Ovary (tissue), 3 donors: ENCODE measurements around the gene PAK6.

Source experiments
- POLR2A ChIP-seq: fragments of 450-650 bp; IDR thresholded peaks from one replicate; pipeline ENCODE4 v1.6.1; 2017; ENCODE audit warnings: antibody characterized with exemption, mild to moderate bottlenecking, moderate library complexity
- TF ChIP-seq, protein P1 (sequence below), 3 donors: fragments of 450-650 bp in 2 of 3; fragments of 200-600 bp in 1 of 3; IDR thresholded peaks; one replicate each; pipeline versions ENCODE4 v1.5.1 to v1.8.0; 2016 to 2022; ENCODE audit warnings: antibody characterized with exemption in 3 of 3, mild to moderate bottlenecking in 1 of 3
- donor health status: DM: no; HTN: no; CAD: no.

DNA sequence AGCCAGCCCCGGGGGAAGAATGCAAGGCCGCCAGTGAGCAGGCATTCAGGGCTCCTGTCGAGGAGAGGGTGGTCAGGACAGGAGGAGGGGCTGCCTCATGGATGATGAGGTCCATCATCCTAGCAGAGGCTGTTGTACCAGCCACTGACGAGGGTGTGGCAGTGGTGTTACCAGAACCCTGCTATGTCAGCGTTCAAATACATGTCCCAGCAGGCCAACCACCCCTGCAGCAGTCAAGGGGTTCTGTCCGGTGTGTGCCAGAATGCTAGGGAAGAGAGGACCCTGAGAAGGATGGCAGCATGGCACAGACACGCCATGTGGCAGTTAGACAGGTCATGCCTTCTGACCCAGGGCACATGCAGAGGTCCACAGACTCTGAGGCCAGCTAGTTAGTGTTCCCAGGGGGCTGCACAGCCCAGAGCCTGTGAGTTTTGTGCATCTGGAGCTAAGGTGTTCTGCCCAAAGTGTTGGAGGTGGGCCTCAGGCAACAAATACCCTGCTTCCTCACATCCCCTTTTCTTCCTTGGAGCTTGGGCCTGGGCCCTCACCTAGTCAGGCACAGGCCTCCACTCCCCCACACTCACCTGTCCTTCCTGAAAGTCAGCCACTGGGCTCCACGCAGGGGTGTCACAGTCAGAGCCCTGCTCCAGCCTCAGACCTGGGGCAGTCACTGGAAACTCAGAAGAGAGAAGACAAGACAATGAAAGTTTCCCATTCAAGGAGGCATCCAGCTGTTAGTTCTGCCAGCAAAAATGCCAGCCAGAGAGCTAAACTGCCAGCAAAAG lies 7.8 kb downstream of the PAK6 start:
- TF ChIP-seq POLR2A: no peak
- TF ChIP-seq, protein P1, sequence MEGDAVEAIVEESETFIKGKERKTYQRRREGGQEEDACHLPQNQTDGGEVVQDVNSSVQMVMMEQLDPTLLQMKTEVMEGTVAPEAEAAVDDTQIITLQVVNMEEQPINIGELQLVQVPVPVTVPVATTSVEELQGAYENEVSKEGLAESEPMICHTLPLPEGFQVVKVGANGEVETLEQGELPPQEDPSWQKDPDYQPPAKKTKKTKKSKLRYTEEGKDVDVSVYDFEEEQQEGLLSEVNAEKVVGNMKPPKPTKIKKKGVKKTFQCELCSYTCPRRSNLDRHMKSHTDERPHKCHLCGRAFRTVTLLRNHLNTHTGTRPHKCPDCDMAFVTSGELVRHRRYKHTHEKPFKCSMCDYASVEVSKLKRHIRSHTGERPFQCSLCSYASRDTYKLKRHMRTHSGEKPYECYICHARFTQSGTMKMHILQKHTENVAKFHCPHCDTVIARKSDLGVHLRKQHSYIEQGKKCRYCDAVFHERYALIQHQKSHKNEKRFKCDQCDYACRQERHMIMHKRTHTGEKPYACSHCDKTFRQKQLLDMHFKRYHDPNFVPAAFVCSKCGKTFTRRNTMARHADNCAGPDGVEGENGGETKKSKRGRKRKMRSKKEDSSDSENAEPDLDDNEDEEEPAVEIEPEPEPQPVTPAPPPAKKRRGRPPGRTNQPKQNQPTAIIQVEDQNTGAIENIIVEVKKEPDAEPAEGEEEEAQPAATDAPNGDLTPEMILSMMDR (IDR thresholded peaks at IDR 0.05): no peak
